DMS 273 (cell line): Measurements from ENCODE around the gene PIK3C3.
"Not testable (repeated sequence)": the region's sequence is repeated elsewhere in the genome, so short reads cannot be mapped to it uniquely, and the experiment has no call there.

Experiments used
- DNase-seq: peaks from one replicate; lab custom pipeline; 2025; ENCODE audit not compliant: unreplicated experiment; lab: John Stamatoyannopoulos, UW

PIK3C3 gene

GRCh38 chr18:41965634-41966255, 10.7 kb downstream of the PIK3C3 start:
- DNase-seq: peak; percentile 38

GRCh38 chr18:41966943-41967342, 11.9 kb downstream of the PIK3C3 start:
- peak; percentile 75 for DNase-seq

GRCh38 chr18:41967680-41968079, 12.6 kb downstream of the PIK3C3 start:
- peak; percentile 95 for DNase-seq

GRCh38 chr18:41969881-41970280, 14.8 kb downstream of the PIK3C3 start:
- DNase-seq: no peak

- DNase-seq: peak; percentile 12
Measured at GRCh38 chr18:41972067-41972925, 17.3 kb downstream of the PIK3C3 start.

- no peak for DNase-seq
Measured at GRCh38 chr18:41973983-41974382, 18.9 kb downstream of the PIK3C3 start.

- DNase-seq: no peak
Measured at GRCh38 chr18:41974796-41975201, 19.8 kb downstream of the PIK3C3 start.

- DNase-seq: no peak
Measured at GRCh38 chr18:41975284-41975683, 20.2 kb downstream of the PIK3C3 start.

GRCh38 chr18:41977233-41977632, 22.2 kb downstream of the PIK3C3 start:
- no peak for DNase-seq

GRCh38 chr18:41982942-41983660, 28.1 kb downstream of the PIK3C3 start:
- DNase-seq: no peak

- DNase-seq: no peak
Measured at GRCh38 chr18:41985914-41986313, 30.9 kb downstream of the PIK3C3 start.

GRCh38 chr18:41989508-41989907, 34.5 kb downstream of the PIK3C3 start:
- no peak for DNase-seq

GRCh38 chr18:41992066-41992465, 37.0 kb downstream of the PIK3C3 start:
- DNase-seq: no peak

GRCh38 chr18:41992703-41993102, 37.7 kb downstream of the PIK3C3 start:
- no peak for DNase-seq

GRCh38 chr18:41993151-41993550, 38.1 kb downstream of the PIK3C3 start:
- DNase-seq: no peak

GRCh38 chr18:41996020-41996419, 41.0 kb downstream of the PIK3C3 start:
- DNase-seq: no peak

- DNase-seq: no peak
Measured at GRCh38 chr18:41999751-42000150, 44.7 kb downstream of the PIK3C3 start.

GRCh38 chr18:42001801-42002200, 46.8 kb downstream of the PIK3C3 start:
- no peak for DNase-seq

GRCh38 chr18:42004653-42005052, 49.6 kb downstream of the PIK3C3 start:
- no peak for DNase-seq

- no peak for DNase-seq
Measured at GRCh38 chr18:42005782-42006181, 50.7 kb downstream of the PIK3C3 start.

- DNase-seq: not testable (repeated sequence)
Measured at GRCh38 chr18:42009457-42009856, 54.4 kb downstream of the PIK3C3 start.

- no peak for DNase-seq
Measured at GRCh38 chr18:42011053-42011452, 56.0 kb downstream of the PIK3C3 start.
